ENCODE results near the gene STX11. TPM values are rescaled to one million over a fixed set of nuclear protein-coding genes. Genes with fewer than 3 reads are reported as not detected.
"Not testable (repeated sequence)": the region's sequence is repeated elsewhere in the genome, so short reads cannot be mapped to it uniquely, and the experiment has no call there.

The STX11 gene
- total RNA-seq, result 10 to 100 TPM; 23.3 to 24.6 TPM

DNA sequence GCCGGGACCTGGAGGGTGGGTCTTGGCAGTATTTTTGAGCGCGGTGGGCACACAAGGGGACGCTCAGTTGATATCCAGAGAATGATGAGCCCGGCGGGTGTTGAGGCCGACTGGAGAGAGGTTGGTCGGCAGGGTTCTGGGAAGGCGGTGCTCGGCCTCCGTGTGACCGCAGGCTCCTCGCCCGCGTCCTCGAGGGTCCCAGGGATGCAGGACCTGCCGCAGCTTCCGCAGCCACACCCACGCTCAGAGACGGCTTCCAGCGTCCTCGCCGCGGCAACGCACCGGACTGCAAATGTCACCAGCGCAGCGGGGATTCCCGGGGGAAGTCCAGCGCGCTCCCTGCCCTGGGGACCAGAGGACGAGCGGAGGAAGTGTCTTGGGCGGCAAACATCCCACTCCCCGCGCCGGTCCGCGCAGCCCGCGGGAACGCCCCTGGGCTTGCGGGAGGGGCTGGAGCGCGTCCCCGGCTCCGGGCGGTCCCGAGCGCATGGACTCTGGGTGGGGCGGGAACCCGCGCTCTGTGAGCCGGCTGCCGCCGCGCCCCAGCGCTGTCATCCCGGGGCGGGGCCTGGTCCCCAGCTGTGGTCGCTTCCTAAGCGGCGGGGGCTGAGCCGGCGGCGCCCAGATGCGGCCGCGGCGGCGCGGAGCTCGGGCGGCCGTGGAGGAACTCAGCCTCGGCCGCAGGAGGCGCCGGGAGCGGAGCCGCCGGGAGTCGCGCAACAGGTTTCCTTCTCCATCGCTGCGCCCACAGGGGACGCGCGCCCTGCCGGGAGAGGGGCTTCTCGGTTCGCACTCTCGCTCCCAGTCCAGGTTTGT, at the start of gene STX11:
STX11 (plus strand) TSS at position 624 of the 816 bp plus-strand sequence. CDS start 36,111 bp downstream, outside the sequence.
- peaks cover 0 to 4% of the 10 kb centered on the region in 2 donors for H3K9me3 Mint-ChIP-seq
- H3K27ac Mint-ChIP-seq, result peak within 1 kb of the TSS; percentile 94 to 99
- H3K36me3 Mint-ChIP-seq, result peaks cover 21 to 37% of the 10 kb centered on the region in 2 donors
- peak; percentile 79 to 97 for DNase-seq (ENCODE audit: low spot score in 2 of 2)
- ATAC-seq, result peak; percentile 79 to 83

DNA sequence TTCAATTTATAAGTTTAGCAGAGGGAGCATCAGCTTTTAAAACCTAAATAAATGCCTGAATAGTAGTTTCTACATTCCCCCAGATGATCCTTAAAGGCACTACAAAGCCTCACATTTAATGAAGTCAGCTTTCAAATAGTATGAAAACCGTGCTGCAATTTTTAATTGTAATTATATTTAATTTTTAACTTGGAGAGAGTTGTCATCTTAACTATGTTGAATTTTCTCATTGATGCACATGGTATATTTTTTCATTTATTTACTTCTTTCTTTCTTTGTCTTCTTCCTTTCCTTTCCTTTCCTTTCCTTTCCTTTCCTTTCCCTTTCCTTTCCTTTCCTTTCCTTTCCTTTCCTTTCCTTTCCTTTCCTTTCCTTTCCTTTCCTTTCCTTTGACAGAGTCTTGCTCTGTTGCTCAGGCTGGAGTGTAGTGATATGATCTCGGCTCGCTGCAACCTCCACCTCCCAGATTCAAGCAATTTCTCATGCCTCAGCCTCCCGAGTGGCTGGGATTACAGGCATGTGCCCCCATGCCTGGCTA, 47.2 kb upstream of the STX11 start:
- DNase-seq (ENCODE audit: low spot score in 2 of 2), result no peak
- H3K36me3 Mint-ChIP-seq, result no peaks in the 10 kb centered on the region
- H3K27ac Mint-ChIP-seq, result no peak overlapping the region
- no peak for ATAC-seq
- H3K9me3 Mint-ChIP-seq, result no peaks in the 10 kb centered on the region

DNA sequence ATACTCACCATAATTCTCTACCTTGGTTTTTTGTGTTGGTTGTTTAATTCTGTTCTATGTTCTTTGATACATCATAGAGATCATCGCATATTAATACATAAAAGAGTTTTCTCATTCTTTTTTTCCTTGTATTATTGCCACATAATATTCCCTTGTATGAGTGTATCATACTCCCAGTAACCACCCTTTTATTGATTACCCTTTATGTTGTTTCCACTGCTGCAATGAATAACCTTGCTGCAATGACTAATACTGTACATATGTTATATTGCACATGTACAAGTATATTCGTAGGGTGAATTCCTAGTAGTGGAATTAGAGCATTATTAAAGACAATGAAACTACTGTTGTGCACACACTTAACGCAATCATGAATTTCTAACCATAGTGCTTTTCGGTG, 45.8 kb upstream of the STX11 start:
- ATAC-seq, result no peak
- H3K9me3 Mint-ChIP-seq, result no peaks in the 10 kb centered on the region
- H3K27ac Mint-ChIP-seq, result no peak overlapping the region
- no peaks in the 10 kb centered on the region for H3K36me3 Mint-ChIP-seq
- DNase-seq (ENCODE audit: low spot score in 2 of 2), result no peak

DNA sequence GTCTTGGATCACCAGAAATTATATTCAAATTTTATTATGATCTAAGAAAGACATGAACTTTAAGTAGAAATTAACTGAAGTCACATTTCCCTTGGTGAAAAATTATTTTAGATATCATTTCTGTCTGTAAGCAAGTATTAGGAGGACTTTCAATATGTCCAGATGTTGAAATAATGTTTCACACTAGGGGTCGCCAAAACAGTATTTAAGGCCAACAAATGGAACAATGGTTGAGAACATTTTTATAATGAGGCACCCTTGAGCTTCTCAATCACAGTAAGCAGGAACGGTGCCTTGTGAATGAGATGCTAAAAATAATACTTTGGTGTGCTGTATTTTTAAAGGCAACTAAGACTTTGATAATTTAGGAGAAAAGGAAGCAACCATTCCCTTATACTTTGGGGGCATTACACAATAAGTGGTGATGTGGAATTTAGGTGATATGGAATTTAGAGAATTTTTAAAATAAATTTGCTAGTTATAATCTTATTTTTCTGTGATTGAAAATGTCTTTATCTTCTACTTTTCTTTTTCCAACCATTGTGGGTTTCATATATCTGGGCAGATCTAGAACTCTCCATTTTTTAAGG, 45.3 kb upstream of the STX11 start:
- ATAC-seq (peak; percentile 58 to 81), DNase-seq (ENCODE audit: low spot score in 2 of 2) (peak in 1 of 2 donors; percentile 63)
- H3K27ac Mint-ChIP-seq, result no peak overlapping the region
- H3K36me3 Mint-ChIP-seq, result no peaks in the 10 kb centered on the region
- H3K9me3 Mint-ChIP-seq, result no peaks in the 10 kb centered on the region

DNA sequence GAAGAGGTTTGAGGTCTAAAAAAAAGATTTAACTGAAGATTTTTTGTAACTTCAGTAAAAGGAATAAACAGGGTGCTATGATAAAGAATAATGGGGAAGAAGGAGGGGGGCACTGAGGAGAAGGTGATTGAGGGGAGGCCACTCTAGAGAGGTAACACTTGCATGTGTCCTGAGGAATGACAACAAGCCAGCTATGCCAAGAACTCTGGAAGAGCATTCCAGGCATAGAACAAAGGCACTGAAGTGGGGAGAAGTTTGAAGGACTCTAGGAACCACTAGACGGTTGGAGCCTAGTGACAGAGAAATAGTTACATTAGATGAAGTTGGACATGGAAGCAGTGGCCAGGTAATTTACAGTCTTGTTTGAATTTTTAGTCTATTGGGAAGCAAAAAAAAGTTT, 44.1 kb upstream of the STX11 start:
- ATAC-seq (no peak), DNase-seq (ENCODE audit: low spot score in 2 of 2) (no peak)
- Mint-ChIP-seq H3K9me3 (no peaks in the 10 kb centered on the region), H3K36me3 (no peaks in the 10 kb centered on the region), H3K27ac (no peak overlapping the region)

DNA sequence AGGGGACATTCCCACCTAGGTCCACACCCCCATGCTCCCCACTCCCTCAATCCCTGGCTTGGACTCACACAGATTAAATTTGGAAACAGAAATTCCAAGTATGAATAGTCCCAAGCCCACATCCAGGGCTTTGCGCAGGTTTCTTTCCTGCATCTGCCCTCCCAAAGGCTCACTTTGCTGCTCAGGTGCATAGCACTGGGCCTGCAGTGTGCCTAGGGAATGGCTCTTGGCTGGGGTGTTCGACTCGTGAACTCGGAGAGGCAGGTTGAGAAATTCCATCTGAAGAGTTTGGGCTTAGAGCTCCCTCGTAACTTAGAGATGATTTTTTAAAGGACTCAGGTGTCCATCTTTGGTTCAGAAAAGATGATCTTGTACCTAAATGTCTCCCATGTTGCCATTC, 40.1 kb upstream of the STX11 start:
- ATAC-seq (no peak), DNase-seq (ENCODE audit: low spot score in 2 of 2) (no peak)
- H3K36me3 Mint-ChIP-seq, result no peaks in the 10 kb centered on the region
- H3K27ac Mint-ChIP-seq, result no peak overlapping the region
- no peaks in the 10 kb centered on the region for H3K9me3 Mint-ChIP-seq

DNA sequence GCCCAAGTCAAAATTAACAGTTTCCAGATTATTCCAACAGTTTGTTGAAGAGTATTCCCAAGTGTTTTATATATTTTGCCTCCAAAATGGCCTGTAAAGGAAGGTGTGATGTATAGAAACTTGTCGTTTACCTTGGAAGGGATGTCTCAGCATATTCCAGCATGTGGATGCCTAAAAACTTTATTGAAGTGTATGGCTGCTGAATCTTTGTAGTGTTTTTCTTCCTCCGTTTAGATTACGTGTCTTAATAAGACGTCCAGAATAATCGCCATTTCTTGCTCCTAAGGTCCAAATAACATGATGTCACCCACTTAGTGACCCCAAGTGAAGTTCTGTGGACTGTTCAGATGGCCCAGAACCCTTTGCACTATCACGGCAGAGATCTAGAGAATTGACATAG, 37.0 kb upstream of the STX11 start:
- Mint-ChIP-seq H3K36me3 (no peaks in the 10 kb centered on the region), H3K9me3 (no peaks in the 10 kb centered on the region), H3K27ac (no peak overlapping the region)
- DNase-seq (ENCODE audit: low spot score in 2 of 2) (no peak), ATAC-seq (no peak)

DNA sequence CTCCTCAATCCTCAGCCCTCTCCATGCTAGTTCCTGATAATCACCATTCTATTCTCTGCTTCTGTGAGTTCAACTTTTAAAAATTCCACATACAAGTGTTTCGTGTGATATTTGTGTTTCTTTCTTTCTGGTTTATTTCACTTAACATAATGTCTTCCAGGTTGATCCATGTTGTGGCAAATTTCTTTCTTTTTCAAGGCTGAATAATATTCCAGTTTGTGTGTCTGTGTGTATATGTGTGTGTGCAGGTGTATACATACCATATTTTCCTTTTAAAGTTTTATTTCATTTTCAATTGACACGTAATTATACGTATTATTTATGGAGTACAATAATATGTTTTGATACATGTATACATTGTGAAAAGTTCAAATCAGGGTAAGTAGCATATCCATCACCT, 35.1 kb upstream of the STX11 start:
- DNase-seq (ENCODE audit: low spot score in 2 of 2) (no peak), ATAC-seq (no peak)
- Mint-ChIP-seq H3K36me3 (no peaks in the 10 kb centered on the region), H3K9me3 (no peaks in the 10 kb centered on the region), H3K27ac (no peak overlapping the region)

DNA sequence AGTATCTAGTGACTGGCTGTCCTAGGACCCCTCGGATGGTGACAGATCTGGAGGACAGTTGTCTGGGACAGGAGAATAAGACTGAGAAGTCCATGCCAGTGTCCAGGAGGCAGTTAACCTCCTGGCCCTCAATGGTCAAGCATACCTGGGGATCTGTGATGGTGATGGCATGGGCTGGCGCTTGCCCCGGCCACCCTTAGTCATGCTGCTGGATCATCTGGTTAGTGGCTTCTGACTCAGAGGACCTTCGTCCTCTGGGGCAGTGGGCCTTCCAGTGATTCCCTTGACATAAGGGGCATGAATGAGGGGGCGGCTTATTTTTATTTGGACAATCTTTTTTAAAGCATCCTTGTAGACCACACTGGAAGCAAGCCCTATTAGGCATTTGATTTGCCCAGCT, 30.9 kb upstream of the STX11 start:
- no peak for ATAC-seq
- Mint-ChIP-seq H3K9me3 (no peaks in the 10 kb centered on the region), H3K27ac (no peak overlapping the region), H3K36me3 (no peaks in the 10 kb centered on the region)
- DNase-seq (ENCODE audit: low spot score in 2 of 2), result no peak

DNA sequence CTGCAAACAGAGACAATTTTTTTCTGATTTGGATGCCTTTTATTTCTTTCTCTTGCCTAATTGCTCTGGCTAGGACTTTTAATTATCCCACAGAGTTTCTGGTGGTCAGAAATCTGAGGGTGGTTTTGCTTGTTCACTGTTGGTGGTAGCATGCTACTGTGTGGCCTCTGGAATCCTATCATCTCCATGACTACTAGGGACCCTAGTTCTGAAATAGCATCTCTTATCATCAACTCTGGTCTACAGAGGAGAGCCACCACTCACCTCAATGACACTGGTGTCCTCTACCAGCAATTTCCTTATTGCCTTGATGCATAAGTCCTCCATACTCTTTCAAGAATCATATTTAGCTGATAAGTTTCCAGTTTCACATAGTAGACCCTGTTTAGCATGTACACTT, 27.5 kb upstream of the STX11 start:
- H3K27ac Mint-ChIP-seq, result no peak overlapping the region
- no peaks in the 10 kb centered on the region for H3K9me3 Mint-ChIP-seq
- DNase-seq (ENCODE audit: low spot score in 2 of 2) (no peak), ATAC-seq (no peak)
- no peaks in the 10 kb centered on the region for H3K36me3 Mint-ChIP-seq

DNA sequence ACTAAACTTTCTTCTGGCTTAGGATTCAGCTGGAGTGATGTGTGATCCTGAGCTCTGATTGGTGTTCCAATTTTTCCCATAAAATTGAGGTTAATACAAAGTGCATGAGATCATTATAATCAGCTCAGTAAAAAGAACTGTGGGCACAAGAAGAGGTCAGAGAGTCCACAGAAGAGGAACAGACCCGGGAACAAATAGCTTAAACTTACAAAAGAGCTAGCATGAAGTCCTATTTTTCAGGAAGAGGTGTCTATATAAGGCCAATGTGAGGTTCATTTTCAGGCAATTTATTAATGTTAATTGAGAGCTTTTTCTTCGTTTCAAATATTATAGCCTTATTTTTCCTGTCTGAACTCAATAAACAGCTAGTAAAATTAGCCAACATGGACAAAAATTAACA, 26.9 kb upstream of the STX11 start:
- H3K27ac Mint-ChIP-seq, result peak overlapping the region in 1 of 2 donors; percentile 16
- ATAC-seq, result no peak

DNA sequence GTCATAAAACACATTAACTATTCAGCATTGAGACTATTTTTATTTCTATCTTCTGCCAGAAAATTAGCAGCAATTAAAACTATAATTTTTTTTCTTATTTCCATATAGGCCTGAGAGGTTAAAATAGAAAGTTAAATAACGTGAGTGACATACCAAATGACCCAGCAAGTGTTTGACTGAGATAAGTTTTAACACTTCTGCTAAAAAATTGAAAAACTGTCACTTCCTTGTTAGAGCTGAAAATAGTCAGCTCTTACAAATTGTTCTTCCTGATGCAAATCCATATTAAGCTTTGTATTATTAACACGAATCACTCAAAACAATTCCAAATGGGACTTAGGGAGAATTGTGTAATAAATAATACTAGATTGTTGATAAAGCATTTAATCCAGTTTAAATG, 26.5 kb upstream of the STX11 start:
- H3K36me3 Mint-ChIP-seq, result no peaks in the 10 kb centered on the region
- no peak for DNase-seq (ENCODE audit: low spot score in 2 of 2)

More for the DNA sequence above, 26.9 kb upstream of the STX11 start:
- no peak for DNase-seq (ENCODE audit: low spot score in 2 of 2)
- no peaks in the 10 kb centered on the region for H3K9me3 Mint-ChIP-seq
- no peaks in the 10 kb centered on the region for H3K36me3 Mint-ChIP-seq

DNA sequence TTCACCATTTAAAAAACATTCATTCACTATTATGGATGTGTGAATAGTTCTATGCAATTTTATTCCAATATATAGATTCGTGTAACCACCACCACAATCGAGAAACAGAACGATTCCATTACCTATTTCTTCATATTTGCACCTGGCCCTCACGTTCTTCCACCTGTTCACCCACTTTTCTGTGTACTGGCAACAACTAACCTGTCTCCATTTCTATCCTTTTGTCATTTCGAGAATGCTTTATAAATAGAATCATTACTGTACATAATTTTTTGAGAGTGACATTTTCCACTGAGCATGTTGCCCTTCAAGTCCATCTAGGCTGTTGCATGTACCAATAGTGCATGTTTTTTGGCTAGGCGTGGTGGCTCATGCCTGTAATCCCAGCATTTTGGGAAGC, 23.2 kb upstream of the STX11 start:
- Mint-ChIP-seq H3K9me3 (no peaks in the 10 kb centered on the region), H3K36me3 (no peaks in the 10 kb centered on the region), H3K27ac (no peak overlapping the region)
- ATAC-seq (no peak), DNase-seq (ENCODE audit: low spot score in 2 of 2) (no peak)

More for the DNA sequence above, 26.5 kb upstream of the STX11 start:
- H3K9me3 Mint-ChIP-seq, result no peaks in the 10 kb centered on the region
- no peak for ATAC-seq
- no peak overlapping the region for H3K27ac Mint-ChIP-seq

DNA sequence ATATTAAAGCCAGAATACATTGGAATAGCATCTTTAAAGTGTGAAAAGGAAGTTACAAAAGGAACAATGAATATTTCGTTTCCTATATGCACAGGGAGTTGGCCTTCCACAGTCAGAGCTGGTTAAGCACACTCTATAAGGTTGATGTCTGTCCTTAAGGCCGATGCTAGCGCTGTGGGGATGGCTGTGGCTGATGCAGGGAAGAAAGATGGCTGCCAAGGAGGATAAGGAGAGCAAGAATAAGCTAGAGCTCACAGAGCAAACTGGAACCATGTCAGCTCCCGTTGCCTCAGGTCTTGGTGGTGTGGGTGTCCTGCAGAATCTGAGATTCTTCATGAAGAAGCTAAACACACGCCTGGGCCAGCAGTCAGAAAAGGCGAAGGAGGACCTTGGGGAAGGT, 20.8 kb upstream of the STX11 start:
- H3K9me3 Mint-ChIP-seq, result peaks cover 0 to 11% of the 10 kb centered on the region in 2 donors
- no peak for ATAC-seq
- DNase-seq (ENCODE audit: low spot score in 2 of 2), result no peak
- H3K27ac Mint-ChIP-seq, result peak overlapping the region in 1 of 2 donors; percentile 83
- peaks cover 0 to 13% of the 10 kb centered on the region in 2 donors for H3K36me3 Mint-ChIP-seq

DNA sequence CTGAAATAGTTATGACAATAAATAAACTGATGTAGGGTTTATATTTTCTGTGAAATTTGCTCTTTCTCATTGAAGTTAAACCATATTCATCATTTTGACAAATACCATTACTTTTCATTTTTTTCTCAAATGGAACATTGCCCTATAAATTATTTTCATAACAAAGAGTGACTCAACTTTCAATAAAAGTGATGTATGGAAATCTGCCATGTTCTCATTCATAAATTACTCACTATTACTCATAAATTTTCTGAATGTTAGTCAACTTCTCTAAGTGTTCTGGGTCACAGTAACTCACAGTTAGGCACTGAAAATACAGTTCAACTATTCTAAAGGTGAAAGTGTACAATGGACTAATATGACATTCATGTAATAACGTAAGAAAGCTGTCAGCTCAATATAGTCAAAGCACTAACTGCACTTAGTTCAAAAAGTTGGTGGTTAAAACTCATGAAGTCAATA, 19.0 kb upstream of the STX11 start:
- Mint-ChIP-seq H3K27ac (peak overlapping the region; percentile 83 to 99), H3K9me3 (peaks cover 0 to 11% of the 10 kb centered on the region in 2 donors), H3K36me3 (peaks cover 0 to 13% of the 10 kb centered on the region in 2 donors)
- DNase-seq (ENCODE audit: low spot score in 2 of 2), result no peak
- peak; percentile 94 to 96 for ATAC-seq

DNA sequence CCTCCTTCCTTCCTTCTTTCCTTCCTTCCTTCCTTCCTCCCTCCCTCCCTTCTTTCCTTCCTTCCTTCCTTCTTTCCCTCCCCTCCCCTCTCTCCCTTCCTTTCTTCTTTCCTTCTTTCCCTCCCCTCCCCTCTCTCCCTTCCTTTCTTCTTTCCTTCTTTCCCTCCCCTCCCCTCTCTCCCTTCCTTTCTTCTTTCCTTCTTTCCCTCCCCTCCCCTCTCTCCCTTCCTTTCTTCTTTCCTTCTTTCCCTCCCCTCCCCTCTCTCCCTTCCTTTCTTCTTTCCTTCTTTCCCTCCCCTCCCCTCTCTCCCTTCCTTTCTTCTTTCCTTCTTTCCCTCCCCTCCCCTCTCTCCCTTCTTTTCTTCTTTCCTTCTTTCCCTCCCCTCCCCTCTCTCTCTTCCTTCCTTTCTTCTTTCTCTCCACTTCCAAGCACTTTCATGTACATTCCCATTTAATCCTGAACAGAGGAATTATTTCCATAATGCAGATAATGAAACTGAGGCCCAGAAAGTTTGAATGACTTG, 18.1 kb upstream of the STX11 start:
- DNase-seq (ENCODE audit: low spot score in 2 of 2); ATAC-seq: not testable (repeated sequence)
- Mint-ChIP-seq H3K9me3 (peaks cover 0 to 11% of the 10 kb centered on the region in 2 donors), H3K27ac (peak overlapping the region in 1 of 2 donors; percentile 16), H3K36me3 (peaks cover 0 to 13% of the 10 kb centered on the region in 2 donors)

DNA sequence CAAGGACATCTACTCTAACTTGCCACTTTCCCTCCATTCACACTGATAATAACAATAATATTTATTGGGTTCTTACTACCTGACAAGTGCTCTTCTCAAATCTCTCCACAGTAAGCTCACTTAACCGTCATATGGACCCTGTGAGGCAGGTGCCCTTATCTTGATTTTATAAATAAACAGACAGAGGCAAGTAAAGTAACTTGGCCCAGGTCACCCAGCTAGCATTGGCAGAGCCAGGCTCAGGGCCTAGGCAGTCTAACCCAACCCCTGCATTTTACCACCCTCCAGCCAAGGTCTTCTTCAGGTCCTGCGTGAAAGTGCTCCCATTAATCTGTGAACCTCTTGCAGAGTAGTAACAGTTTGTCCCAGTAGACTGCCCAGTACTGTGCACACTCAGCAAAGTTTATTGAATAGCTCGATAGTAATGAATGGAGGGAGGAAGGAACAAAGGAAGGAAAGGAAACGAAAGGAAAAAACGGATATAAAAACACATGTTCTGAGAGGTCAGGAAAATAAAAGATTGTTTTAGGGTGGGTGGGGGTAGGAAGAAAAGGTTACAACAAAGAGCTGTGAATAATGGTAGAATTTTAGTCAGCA, 17.0 kb upstream of the STX11 start:
- H3K27ac Mint-ChIP-seq, result no peak overlapping the region
- peaks cover 0 to 11% of the 10 kb centered on the region in 2 donors for H3K9me3 Mint-ChIP-seq
- H3K36me3 Mint-ChIP-seq, result peaks cover 0 to 13% of the 10 kb centered on the region in 2 donors
- DNase-seq (ENCODE audit: low spot score in 2 of 2) (no peak), ATAC-seq (no peak)

Data from activated naive CD4-positive, alpha-beta T cell treated with anti-CD3 and anti-CD28 coated beads, Interleukin-2, amount 50 U/mL, for 72 hours (primary cell).